D721Med (cell line): ENCODE data around the gene CERS6.

ENCODE experiments used
- DNase-seq: peaks from one replicate; pipeline ENCODE4 v3.0.0; 2011; ENCODE audit warnings: low spot score; ENCODE audit not compliant: insufficient read length
- FAIRE-seq: peaks from 2 replicates; lab custom pipeline; 2011; peaks lifted over from hg19 to GRCh38; lab: Jason Lieb, UNC
- CTCF ChIP-seq: IDR thresholded peaks from 2 replicates; pipeline ENCODE4 v1.5.1; 2012; ENCODE audit warnings: mild to moderate bottlenecking, control low read depth; ENCODE audit not compliant: insufficient read depth; ENCODE audit errors: missing control alignments

The CERS6 gene

DNA sequence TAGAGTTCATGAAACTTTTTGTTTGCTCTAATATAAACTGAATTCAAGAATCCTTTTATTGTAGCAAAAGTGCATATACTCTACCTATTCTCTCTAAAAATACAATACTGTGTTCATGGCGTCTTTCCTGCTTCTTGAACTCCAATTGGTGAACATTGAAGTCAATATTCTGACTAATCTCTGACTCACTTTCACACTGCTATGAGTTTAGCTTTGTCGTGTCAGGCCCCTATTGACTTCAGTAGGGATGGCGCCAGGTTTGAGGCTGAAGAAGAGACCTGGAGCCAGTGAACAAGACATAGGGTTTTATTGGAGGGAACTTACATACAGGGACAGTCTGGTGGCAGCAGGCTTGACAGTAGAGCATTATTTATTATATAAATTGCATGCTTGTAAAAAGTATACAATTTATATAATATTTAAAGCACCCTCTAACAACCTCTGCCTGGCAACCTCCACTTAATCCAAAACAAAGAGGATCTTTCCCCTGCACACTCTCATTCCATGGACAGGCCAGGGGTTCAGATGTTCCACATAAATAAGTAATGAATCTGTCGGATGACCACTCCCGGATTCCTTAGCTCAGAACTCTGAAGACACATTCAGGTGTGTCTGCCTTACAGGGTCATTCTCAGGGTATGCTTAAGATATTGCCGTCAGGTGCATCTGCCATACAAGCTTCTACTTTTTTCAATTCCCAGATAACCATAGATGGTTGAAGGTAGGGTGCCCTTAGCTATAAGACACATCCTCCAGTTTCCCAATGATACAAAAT, 141.0 kb downstream of the CERS6 start:
- no peak for FAIRE-seq
- TF ChIP-seq CTCF: no peak
- no peak for DNase-seq

- TF ChIP-seq CTCF: no peak
- FAIRE-seq (no peak), DNase-seq (no peak)
Observed at GRCh38 chr2:168599738-168600137, 143.7 kb downstream of the CERS6 start.

DNA sequence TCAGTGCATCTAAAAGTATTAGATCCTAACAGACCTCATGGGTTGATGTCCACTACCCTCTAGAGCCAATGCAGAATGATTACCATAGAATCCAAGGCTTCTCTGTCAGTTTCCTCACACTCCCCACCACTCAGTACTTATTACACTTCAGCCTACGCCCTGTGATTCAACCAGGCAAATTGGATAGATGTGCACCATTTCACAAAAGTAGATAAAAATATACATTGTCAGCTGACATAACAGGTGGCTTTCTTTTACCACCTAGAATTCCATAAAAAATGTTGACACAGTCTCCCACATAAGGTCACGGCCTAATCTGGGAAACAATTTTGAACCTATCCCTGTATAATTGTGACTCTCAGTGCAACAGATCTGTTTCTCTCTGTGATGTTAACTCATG, 144.9 kb downstream of the CERS6 start:
- no peak for FAIRE-seq
- TF ChIP-seq CTCF: no peak
- no peak for DNase-seq

DNA sequence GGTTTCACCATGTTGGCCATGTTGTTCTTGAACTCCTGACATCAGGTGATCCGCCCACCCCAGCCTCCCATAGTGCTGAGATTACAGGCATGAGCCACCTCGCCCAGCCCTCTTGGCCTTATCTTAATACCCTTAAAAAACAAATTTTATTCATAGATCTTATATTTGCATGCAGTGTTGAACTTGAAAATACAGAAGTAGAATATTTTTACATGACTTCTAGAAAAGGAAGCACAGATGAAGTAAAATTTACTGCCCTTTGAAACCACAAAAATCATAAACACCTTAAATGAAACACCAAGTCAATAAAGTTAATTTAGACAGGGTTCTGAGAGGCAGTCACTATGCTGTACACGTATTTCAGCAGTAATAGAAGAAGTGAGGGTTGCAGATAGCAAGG, 145.7 kb downstream of the CERS6 start:
- no peak for FAIRE-seq
- TF ChIP-seq CTCF: no peak
- DNase-seq: no peak

- DNase-seq (no peak), FAIRE-seq (no peak)
- no peak for TF ChIP-seq CTCF
Observed at GRCh38 chr2:168602379-168602778, 146.3 kb downstream of the CERS6 start.

- no peak for TF ChIP-seq CTCF
- DNase-seq: no peak
- no peak for FAIRE-seq
Observed at GRCh38 chr2:168602846-168603401, 146.9 kb downstream of the CERS6 start.

DNA sequence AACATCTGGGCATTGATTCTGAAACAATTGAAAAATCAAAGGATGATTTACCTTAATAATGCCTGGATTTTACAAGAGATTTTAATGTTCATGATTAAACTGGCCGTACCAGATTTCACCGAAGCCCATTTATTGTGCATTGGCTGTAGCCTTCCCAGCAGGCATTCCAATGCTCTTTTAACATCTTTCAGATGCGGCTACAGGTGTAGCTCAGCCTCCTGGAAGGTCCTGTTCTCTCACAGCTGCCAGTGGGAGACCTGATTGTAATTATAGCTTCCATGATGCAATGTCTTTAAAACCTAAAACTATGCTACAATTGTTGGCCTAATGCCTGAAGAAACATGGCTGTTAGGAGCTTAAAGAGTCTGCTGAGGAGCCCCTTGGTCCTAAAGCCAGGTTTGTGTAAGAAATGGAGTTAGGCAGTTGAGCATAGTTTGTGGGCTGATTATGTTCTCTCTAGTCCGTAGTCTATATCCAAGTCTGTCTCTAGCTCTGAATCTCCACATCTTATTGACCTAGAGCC, 147.4 kb downstream of the CERS6 start:
- FAIRE-seq: no peak

More for the DNA sequence above, 147.4 kb downstream of the CERS6 start:
- no peak for DNase-seq
- TF ChIP-seq CTCF: no peak
